Prostate gland (tissue), 2 donors: Measurements from ENCODE around the gene TUBD1. TPM values are rescaled to one million over a fixed set of nuclear protein-coding genes. Genes with fewer than 3 reads are reported as not detected.
A peak's percentile ranks its signal among the peaks of the same experiment; 100 is the strongest.
"Not testable (repeated sequence)": the region's sequence is repeated elsewhere in the genome, so short reads cannot be mapped to it uniquely, and the experiment has no call there.

Source experiments
- DNase-seq: peaks from one replicate; pipeline ENCODE4 v3.0.0-alpha.2; 2019; ENCODE audit warnings: low spot score
- H3K27ac ChIP-seq, 2 donors: fragments of 200-600 bp; sonication (generic); 2 replicates each; pipeline ENCODE4 v1.5.1; 2017 to 2019
- H3K27me3 ChIP-seq: fragments of 200-600 bp; sonication (generic); replicated peaks from 2 replicates; pipeline ENCODE4 v1.5.1; 2019; ENCODE audit not compliant: insufficient read depth
- H3K36me3 ChIP-seq, 2 donors: fragments of 200-600 bp; sonication (generic); 1 replicate in 1 of 2; 2 replicates in 1 of 2; pipeline versions ENCODE4 v1.5.1 to v1.8.1; 2017 to 2019
- H3K4me1 ChIP-seq: fragments of 200-600 bp; sonication (generic); replicated peaks from 2 replicates; pipeline ENCODE4 v1.5.1; 2019
- H3K4me3 ChIP-seq, 2 donors: fragments of 200-600 bp; sonication (generic); 2 replicates each; pipeline ENCODE4 v1.5.1; 2017 to 2019
- H3K9me3 ChIP-seq: fragments of 200-600 bp; sonication (generic); 2 replicates; pipeline ENCODE4 v1.5.1; 2017
- CTCF ChIP-seq, 4 experiments: fragments of 200-600 bp in 2 of 4; fragments of 450-650 bp in 2 of 4; sonication (generic) in 2 of 4; IDR thresholded peaks; 1 replicate in 3 of 4; 2 replicates in 1 of 4; pipeline ENCODE4 v1.5.1; 2016 to 2019; ENCODE audit warnings: antibody characterized with exemption in 4 of 4, mild to moderate bottlenecking in 2 of 4, moderate library complexity in 2 of 4
- POLR2A ChIP-seq: fragments of 450-650 bp; IDR thresholded peaks from one replicate; pipeline ENCODE4 v1.6.1; 2016; ENCODE audit warnings: antibody characterized with exemption, mild to moderate bottlenecking
- POLR2AphosphoS5 ChIP-seq: sonication (generic); formaldehyde crosslinking; IDR thresholded peaks from one replicate; pipeline ENCODE4 v1.6.1; 2017; ENCODE audit warnings: antibody characterized with exemption
- WGBS: methylation state at CpG from one replicate; pipeline ENCODE4 v1.1.5; 2018; 5-methylcytosine and 5-hydroxymethylcytosine counted together
- intact Hi-C: fragments of 100-400 bp; cut with DNase I; formaldehyde crosslinking; loops from one replicate; pipeline ENCODE4 v1.14.2; 2022
- total RNA-seq, 2 donors: library from RNA; depleted of rRNA; stranded (reverse); fragments of >200 nt; gene quantifications; one replicate each; pipeline ENCODE4 v1.1.0, GENCODE V29; 2016

TUBD1 gene
- total RNA-seq, 2 donors from 2014 or later: 13.3 to 22.5 TPM

GRCh38 chr17:59830007-59830630 lies 62.6 kb downstream of the TUBD1 start:
- Histone ChIP-seq H3K9me3 (no peaks in the 10 kb centered on the region), H3K4me3 (no peak overlapping the region), H3K36me3 (no peaks in the 10 kb centered on the region), H3K27me3 (no peaks in the 10 kb centered on the region), H3K27ac (peak overlapping the region; percentile 74 to 77), H3K4me1 (peaks cover 5% of the 10 kb centered on the region)
- intact Hi-C loops: no loop called here
- TF ChIP-seq CTCF (IDR thresholded peaks at IDR 0.05): no peak
- no peak for TF ChIP-seq POLR2A
- no peak for TF ChIP-seq POLR2AphosphoS5
- no peak for DNase-seq
- WGBS: 69% methylated on average over 3 of the region's 3 CpGs

DNA sequence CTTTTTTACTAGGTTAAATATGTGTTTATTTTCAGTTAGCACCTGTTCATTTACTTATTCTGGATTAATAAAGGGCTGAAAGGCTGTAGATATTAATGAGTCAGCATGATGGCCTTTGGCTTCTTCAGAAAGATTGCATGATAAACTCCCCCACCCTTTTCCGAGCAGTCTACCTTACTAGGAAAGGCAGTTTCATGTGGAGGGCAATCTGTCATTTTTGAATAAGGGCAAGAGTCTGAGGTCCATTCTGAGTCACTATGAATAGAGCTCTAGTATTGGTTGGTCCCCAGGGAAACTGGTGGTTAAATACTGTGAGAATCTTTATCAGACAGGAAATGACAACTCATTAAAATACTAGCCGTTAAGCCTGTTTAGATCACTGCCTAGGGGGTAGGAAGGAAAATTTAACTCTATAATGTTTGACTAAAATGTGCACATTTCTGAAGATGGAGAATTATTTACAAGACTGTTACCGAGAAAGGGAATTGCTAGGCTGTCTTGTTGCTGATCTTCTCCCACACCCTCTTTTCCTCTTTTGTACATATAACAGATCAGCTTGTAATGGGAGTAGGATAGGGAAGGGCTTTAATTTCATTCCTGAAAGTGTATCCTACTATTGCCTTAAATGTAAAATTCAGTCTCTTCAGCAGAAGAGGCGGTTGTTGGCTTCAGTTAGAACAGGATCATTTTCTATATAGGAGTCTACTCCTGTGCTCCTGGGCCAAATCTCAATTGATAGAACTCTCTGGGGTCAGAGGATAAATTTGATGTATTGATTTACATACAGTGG lies 63.3 kb downstream of the TUBD1 start:
- Histone ChIP-seq H3K27ac (peak overlapping the region; percentile 74 to 77), H3K4me1 (peaks cover 5% of the 10 kb centered on the region), H3K36me3 (no peaks in the 10 kb centered on the region), H3K9me3 (no peaks in the 10 kb centered on the region), H3K27me3 (no peaks in the 10 kb centered on the region), H3K4me3 (no peak overlapping the region)
- TF ChIP-seq POLR2AphosphoS5: peak; percentile 62
- TF ChIP-seq POLR2A: no peak
- TF ChIP-seq CTCF (IDR thresholded peaks at IDR 0.05): no peak
- intact Hi-C loops: no loop called here
- 4% methylated on average over 4 of the region's 4 CpGs for WGBS
- DNase-seq: no peak

GRCh38 chr17:59828819-59829216 lies 63.9 kb downstream of the TUBD1 start:
- WGBS: 37% methylated on average over 7 of the region's 7 CpGs
- H3K4me3 ChIP-seq, DNase-seq, H3K9me3 ChIP-seq, intact Hi-C loops, H3K4me1 ChIP-seq, H3K27me3 ChIP-seq, H3K36me3 ChIP-seq: not testable (repeated sequence)
- H3K27ac ChIP-seq: peak overlapping the region; percentile 74 to 77

DNA sequence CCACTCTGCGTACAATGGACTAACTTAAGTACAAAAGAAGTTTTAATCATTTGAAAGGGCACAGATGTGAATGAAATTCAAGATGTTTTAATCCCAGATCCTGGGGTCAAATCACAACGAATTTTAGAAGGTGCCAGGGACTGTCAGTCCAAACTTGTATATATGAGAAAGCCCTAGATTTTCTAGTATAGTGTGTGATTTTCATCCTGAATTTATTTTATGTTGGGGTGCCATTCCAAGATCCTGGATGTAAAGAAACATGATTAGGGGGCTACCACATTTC lies 64.3 kb downstream of the TUBD1 start:
- peaks cover 5% of the 10 kb centered on the region for H3K4me1 ChIP-seq
- TF ChIP-seq CTCF (IDR thresholded peaks at IDR 0.05) (no peak), POLR2AphosphoS5 (no peak), POLR2A (no peak)
- no peak for DNase-seq
- H3K9me3 ChIP-seq: no peaks in the 10 kb centered on the region
- 66% methylated on average over 2 of the region's 2 CpGs for WGBS
- intact Hi-C loops: no loop called here
- H3K36me3 ChIP-seq: no peaks in the 10 kb centered on the region
- peak overlapping the region; percentile 74 to 77 for H3K27ac ChIP-seq
- no peaks in the 10 kb centered on the region for H3K27me3 ChIP-seq
- no peak overlapping the region for H3K4me3 ChIP-seq

- WGBS: 89% methylated on average over 5 of the region's 5 CpGs
- H3K36me3 ChIP-seq: no peaks in the 10 kb centered on the region
- H3K4me3 ChIP-seq: no peak overlapping the region
- H3K9me3 ChIP-seq: no peaks in the 10 kb centered on the region
- peak overlapping the region; percentile 74 to 77 for H3K27ac ChIP-seq
- no peaks in the 10 kb centered on the region for H3K27me3 ChIP-seq
- DNase-seq: no peak
- TF ChIP-seq POLR2A (no peak), CTCF (IDR thresholded peaks at IDR 0.05) (no peak), POLR2AphosphoS5 (no peak)
- H3K4me1 ChIP-seq: peaks cover 5% of the 10 kb centered on the region
- intact Hi-C loops: no loop called here
These were observed 64.8 kb downstream of the TUBD1 start for GRCh38 chr17:59827721-59828477.
